GM21825 (cell line): ENCODE results near the gene EED.

ENCODE experiments used
- ATAC-seq: cut with Tn5 transposase; IDR thresholded peaks from one replicate; pipeline ENCODE4 v1.9.1; 2021; ENCODE audit warnings: mild to moderate bottlenecking, moderate library complexity; ENCODE audit not compliant: unreplicated experiment

Gene EED, protein sequence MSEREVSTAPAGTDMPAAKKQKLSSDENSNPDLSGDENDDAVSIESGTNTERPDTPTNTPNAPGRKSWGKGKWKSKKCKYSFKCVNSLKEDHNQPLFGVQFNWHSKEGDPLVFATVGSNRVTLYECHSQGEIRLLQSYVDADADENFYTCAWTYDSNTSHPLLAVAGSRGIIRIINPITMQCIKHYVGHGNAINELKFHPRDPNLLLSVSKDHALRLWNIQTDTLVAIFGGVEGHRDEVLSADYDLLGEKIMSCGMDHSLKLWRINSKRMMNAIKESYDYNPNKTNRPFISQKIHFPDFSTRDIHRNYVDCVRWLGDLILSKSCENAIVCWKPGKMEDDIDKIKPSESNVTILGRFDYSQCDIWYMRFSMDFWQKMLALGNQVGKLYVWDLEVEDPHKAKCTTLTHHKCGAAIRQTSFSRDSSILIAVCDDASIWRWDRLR

DNA sequence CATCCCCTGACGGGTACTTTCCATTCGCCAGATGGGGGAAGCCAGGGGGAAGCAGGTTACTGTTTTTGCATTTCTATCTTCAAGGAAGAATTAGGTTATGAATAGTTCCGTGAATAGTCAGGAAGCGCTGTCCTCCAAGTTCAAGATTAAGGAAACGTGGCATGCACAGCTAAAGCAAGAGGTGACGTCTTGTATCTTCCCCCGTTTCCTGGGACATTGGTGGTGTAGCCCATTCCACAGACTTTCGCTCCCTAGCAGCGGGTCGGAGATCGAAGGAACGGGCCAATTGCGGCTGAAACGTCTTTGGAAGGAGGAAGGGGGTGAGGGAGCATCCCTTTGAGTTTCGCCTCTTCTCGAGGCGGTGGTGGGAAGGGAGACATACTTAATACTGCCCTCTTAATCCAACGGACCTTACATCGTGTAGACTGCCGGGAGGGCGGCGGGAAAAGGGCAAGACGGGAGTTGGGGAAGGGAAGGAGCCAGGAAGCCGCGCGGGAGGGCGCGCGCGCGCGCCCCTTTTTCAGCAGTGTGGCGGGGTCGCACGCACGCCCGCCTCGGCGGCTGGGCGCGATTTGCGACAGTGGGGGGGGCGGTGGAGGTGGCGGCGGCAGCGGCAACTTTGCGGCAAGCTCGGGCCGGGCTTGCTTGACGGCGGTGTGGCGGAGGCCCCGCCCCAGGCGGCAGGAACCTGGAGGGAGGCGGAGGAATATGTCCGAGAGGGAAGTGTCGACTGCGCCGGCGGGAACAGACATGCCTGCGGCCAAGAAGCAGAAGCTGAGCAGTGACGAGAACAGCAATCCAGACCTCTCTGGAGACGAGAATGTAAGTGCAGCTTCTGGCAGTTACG, at the start of gene EED:
EED (plus strand) TSS at position 232 of the 847 bp plus-strand sequence; CDS start at position 709, 477 bp downstream.
- peak; percentile 64 for ATAC-seq

DNA sequence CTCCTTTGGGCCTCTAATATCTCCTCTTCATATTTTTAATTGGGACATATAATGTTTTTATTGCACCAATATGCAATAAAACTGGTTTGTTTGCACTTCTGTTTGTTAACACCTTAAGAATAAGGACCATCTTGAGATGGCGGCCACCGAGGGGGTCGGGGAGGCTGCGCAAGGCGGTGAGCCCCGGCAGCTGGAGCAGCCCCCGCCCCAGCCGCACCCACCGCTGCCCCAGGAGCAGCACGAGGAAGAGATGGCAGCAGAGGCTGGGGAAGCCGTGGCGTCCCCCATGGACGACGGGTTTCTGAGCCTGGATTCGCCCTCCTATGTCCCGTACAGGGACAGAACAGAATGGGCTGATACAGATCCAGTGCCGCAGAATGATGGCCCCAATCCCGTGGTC, 49.6 kb upstream of the EED start:
- no peak for ATAC-seq

GRCh38 chr11:86196085-86196696, 48.4 kb upstream of the EED start:
- ATAC-seq: no peak

DNA sequence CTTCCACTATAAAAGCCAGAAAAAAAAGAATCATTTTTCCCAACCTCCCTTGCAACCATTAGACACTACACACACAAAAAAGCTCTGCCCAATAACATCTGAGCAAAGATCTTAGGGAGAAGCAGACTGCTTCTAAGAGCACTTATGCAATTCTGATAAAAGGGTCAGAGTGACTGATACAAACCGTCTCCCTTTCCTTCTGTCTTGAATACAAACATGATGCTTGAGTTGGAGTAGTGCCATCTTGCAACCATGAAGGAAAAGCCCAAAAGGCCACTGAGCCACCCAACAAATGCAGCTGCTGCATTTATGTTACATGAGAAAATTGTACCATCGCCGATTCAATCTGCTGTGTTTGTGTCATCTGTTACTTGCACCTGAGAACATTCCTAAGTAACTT, 47.6 kb upstream of the EED start:
- ATAC-seq: no peak

DNA sequence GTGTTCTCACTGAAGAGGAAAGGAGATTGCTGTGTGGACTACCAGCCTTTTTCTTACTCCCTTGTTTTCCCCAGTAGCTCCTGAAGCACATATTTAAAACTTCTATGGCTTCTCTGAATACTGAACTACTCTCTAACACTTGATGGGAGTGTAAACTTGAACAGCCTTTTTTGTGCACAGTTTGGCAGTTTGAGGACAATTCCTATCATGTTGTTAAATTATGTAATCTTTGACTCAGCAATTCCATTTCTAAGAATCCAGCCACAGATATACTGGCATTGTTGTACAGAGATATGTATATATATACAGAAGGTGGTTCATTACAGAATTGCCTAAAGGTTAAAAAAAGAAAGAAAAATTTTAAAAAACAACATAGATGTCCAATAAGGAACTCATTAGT, 47.1 kb upstream of the EED start:
- no peak for ATAC-seq

GRCh38 chr11:86198139-86198538, 46.4 kb upstream of the EED start:
- no peak for ATAC-seq

GRCh38 chr11:86199354-86199753, 45.2 kb upstream of the EED start:
- ATAC-seq: no peak

GRCh38 chr11:86201371-86201884, 43.1 kb upstream of the EED start:
- no peak for ATAC-seq

- no peak for ATAC-seq
Measured at GRCh38 chr11:86202013-86202336, 42.6 kb upstream of the EED start.

GRCh38 chr11:86204356-86204755, 40.2 kb upstream of the EED start:
- ATAC-seq: no peak

DNA sequence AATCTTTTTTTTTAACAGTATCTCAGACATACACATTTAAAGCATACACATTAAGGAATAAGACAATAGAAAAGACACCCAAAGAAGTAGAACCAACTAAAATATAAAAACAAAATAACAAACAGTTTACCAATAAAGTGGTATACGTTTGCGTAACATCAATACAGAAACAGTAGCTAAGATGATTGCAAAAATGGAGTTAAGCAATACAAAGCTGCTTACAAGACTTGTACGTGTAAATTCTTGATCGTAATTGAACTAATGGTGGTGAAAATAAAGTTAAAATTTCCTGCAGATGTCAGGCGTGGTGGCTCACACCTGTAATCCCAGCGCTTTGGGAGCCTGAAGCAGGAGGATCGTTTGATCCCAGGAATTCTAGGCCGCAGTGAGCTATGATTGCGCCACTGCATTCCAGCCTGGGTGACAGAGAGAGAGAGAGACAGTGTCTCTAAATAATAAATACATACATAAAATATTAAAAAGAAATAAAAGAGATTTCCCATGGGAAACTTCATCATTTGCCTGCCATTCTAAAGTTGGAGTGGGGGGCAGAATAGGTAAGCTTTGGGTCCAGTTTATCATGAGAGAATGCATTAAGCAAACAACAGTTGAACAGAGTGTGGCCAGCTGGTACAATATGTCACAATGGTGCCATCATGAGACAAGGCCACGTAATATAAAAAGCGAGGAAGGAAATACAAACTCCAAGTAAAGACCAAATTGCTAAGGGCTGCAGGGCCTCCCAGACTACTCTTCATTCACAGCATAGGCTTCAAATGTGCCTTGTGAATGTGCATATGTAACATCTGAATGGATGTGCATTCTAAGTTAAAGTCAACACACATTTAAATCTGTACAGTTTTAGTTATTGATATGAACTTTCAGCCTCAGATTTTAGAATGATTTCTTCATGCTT, 38.9 kb upstream of the EED start:
- no peak for ATAC-seq

DNA sequence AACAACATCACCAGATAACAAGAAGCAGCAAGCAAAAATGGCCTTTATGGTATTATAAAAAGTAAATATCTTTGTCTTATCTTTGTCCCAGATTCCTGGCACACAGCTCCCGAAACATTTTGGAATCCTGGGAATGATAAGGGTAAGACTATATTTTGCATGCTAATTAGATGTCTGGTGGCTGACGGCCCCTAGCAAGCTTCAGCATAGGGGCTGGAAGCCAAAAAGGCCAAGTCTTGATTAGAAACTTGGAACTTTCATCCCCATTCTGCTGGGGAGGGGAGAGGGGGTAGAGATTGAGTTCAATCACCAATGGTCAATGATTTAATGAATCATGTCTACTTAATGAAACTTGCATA, 38.2 kb upstream of the EED start:
- no peak for ATAC-seq

GRCh38 chr11:86207413-86207812, 37.1 kb upstream of the EED start:
- no peak for ATAC-seq

GRCh38 chr11:86208572-86208971, 36.0 kb upstream of the EED start:
- no peak for ATAC-seq

GRCh38 chr11:86209806-86210657, 34.5 kb upstream of the EED start:
- ATAC-seq: no peak

- ATAC-seq: no peak
Measured at GRCh38 chr11:86210898-86211297, 33.7 kb upstream of the EED start.

DNA sequence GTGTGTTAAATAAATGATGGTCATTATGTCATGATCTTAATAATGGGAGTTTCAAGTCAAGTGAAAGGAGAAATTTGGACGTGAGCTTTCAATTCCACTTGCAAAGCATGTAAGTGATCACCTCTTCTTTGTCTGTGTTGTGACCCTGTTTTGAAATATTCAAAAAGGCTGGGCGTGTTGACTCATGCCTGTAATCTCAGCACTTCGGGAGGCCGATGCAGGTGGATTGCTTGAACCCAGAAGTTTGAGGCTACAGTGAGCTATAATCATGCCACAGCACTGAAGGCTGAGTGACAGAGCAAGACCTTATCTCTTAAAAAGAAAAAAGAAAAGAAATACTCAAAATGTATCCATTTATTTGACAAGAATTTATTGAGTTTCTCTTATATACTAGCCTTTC, 32.9 kb upstream of the EED start:
- peak; percentile 48 for ATAC-seq

DNA sequence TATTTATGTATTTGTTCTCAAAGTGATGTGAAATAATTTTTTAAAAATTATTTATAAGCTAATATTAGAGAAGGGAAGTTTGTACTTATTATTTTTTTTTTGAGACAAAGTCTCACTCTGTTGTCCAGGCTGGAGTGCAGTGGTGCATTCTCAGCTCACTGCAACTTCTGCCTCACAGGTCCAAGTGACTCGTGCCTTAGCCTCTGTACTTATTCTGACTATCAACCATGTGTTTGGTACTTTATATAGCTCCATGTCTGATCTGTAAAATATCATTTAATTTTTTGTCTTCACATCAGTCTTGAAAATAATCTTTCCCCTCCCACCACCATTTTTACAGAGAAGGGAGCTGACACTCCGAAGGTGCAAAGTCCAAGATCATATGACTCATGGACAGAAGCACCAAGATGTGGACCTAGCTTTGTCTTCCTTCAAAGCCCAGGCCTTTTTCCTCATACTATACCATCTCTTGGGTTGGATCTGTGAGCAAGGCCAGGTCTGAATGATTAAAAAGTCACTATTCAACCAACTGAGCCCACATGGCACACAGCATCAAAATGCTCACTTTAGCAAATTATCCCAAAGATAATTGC, 32.4 kb upstream of the EED start:
- no peak for ATAC-seq

- peak; percentile 38 for ATAC-seq
Measured at GRCh38 chr11:86214710-86215109, 29.8 kb upstream of the EED start.
